Uterus (tissue), 2 donors: ENCODE measurements around the gene FXYD6.

Source experiments
- POLR2A ChIP-seq, 2 donors: fragments of 450-650 bp; IDR thresholded peaks; one replicate each; pipeline ENCODE4 v1.6.1; 2016; ENCODE audit warnings: antibody characterized with exemption in 2 of 2, mild to moderate bottlenecking in 1 of 2, moderate library complexity in 1 of 2
- TF ChIP-seq, protein P1 (sequence below), 4 experiments: fragments of 200-600 bp in 2 of 4; fragments of 450-650 bp in 2 of 4; sonication (generic) in 2 of 4; IDR thresholded peaks; one replicate each; pipeline ENCODE4 v1.5.1; 2016 to 2019; ENCODE audit warnings: antibody characterized with exemption in 4 of 4, mild to moderate bottlenecking in 2 of 4, moderate library complexity in 1 of 4

DNA sequence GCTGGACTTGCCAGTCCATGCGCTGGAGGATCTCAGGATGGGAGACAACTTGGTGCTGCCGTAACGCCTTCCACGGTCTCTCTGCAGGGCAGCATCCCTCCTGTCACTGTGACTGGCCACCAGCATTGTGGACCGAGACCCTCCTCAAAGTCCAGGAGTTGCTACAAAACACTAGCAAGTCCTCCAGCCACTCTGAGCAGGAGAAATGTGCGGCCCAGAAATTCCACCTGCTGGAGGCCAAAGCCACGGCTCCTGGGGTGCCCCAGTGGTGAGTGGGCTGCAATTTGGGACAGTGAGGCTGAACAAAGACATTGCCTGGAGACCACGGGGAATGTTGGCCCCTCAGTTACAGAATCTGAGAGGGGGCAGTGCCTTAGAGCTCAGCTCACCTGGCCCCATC lies 72.6 kb downstream of the FXYD6 start:
- TF ChIP-seq, protein P1, sequence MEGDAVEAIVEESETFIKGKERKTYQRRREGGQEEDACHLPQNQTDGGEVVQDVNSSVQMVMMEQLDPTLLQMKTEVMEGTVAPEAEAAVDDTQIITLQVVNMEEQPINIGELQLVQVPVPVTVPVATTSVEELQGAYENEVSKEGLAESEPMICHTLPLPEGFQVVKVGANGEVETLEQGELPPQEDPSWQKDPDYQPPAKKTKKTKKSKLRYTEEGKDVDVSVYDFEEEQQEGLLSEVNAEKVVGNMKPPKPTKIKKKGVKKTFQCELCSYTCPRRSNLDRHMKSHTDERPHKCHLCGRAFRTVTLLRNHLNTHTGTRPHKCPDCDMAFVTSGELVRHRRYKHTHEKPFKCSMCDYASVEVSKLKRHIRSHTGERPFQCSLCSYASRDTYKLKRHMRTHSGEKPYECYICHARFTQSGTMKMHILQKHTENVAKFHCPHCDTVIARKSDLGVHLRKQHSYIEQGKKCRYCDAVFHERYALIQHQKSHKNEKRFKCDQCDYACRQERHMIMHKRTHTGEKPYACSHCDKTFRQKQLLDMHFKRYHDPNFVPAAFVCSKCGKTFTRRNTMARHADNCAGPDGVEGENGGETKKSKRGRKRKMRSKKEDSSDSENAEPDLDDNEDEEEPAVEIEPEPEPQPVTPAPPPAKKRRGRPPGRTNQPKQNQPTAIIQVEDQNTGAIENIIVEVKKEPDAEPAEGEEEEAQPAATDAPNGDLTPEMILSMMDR (IDR thresholded peaks at IDR 0.05): no peak
- TF ChIP-seq POLR2A (IDR thresholded peaks at IDR 0.05): no peak
